ENCODE data around the gene PHKG2.

Gene PHKG2

DNA sequence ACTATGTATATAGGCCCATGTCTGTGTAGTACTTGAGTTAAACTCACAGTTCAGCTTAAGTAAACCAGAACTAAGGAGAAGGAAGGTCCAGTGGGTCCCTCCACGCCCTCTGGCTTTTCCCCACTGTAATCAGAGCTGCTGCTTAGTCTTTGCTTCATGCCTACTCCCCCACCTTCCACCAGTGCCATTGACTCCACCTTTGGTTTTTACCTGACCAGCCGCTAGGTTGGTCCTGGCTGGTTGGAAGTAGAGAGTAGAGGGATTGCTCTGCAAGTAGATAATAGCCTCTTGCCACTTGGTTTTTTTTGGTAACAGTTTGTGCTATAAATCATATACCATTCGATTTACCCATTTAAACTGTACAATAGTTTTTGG is 22.8 kb upstream of the PHKG2 start:
- Histone ChIP-seq H3K4me3 (ENCODE audit: low read length, poor library complexity, severe bottlenecking) (no peak overlapping the region), H3K4me1 (ENCODE audit: insufficient read depth, low read length, poor library complexity, severe bottlenecking) (no peaks in the 10 kb centered on the region), H3K4me2 (ENCODE audit: low read depth, low read length, poor library complexity, severe bottlenecking) (no peak overlapping the region), H3K79me2 (ENCODE audit: insufficient read depth, low read length) (no peaks in the 10 kb centered on the region), H3K9me3 (ENCODE audit: insufficient read depth, low read depth, low read length) (no peaks in the 10 kb centered on the region), H3K9ac (ENCODE audit: low read depth, low read length, poor library complexity, severe bottlenecking) (no peak overlapping the region), H4K20me1 (ENCODE audit: insufficient read depth, low read length, poor library complexity, severe bottlenecking) (peaks cover 9% of the 10 kb centered on the region), H3K36me3 (ENCODE audit: insufficient read depth, low read length) (peaks cover 83% of the 10 kb centered on the region), H3K27me3 (ENCODE audit: insufficient read depth, low read length, poor library complexity, severe bottlenecking) (no peaks in the 10 kb centered on the region), H2AFZ (ENCODE audit: low read length) (no peak overlapping the region), H3F3A (ENCODE audit: low read depth) (no peaks in the 10 kb centered on the region), H3K9me2 (replicated peaks; ENCODE audit: low read depth, low read length) (no peaks in the 10 kb centered on the region)
- TF ChIP-seq, protein P1, sequence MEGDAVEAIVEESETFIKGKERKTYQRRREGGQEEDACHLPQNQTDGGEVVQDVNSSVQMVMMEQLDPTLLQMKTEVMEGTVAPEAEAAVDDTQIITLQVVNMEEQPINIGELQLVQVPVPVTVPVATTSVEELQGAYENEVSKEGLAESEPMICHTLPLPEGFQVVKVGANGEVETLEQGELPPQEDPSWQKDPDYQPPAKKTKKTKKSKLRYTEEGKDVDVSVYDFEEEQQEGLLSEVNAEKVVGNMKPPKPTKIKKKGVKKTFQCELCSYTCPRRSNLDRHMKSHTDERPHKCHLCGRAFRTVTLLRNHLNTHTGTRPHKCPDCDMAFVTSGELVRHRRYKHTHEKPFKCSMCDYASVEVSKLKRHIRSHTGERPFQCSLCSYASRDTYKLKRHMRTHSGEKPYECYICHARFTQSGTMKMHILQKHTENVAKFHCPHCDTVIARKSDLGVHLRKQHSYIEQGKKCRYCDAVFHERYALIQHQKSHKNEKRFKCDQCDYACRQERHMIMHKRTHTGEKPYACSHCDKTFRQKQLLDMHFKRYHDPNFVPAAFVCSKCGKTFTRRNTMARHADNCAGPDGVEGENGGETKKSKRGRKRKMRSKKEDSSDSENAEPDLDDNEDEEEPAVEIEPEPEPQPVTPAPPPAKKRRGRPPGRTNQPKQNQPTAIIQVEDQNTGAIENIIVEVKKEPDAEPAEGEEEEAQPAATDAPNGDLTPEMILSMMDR (conservative IDR thresholded peaks at IDR 0.05; ENCODE audit: low read length): no peak
- no peak for TF ChIP-seq EZH2phosphoT487 (IDR thresholded peaks at IDR 0.05; ENCODE audit: borderline replicate concordance)

DNA sequence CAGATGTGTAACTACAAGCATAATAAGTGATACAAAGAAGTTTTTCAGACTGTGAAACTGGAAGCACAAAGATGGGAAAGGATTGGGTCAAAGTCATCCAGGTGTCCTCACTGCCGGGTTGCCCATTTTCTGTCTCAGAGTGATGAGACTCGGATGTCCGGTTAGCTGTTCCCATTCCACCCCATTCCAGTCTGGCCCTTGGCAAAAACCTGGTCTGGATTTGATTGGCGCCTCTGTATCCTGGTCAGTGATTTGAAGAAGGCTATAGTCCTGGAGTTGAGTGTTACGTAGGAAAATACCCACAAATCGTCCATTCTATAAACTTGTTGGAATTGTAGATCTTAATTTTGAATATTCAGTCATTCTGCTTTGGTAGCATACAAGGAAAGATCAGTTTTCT is 19.9 kb upstream of the PHKG2 start:
- TF ChIP-seq, protein P1 (conservative IDR thresholded peaks at IDR 0.05; ENCODE audit: low read length): no peak
- TF ChIP-seq EZH2phosphoT487 (IDR thresholded peaks at IDR 0.05; ENCODE audit: borderline replicate concordance): no peak
- Histone ChIP-seq H3K9ac (ENCODE audit: low read depth, low read length, poor library complexity, severe bottlenecking) (no peak overlapping the region), H3K36me3 (ENCODE audit: insufficient read depth, low read length) (peaks cover 71% of the 10 kb centered on the region; the same call in 1 of the 2 replicates), H3F3A (ENCODE audit: low read depth) (no peaks in the 10 kb centered on the region), H3K4me3 (ENCODE audit: low read length, poor library complexity, severe bottlenecking) (no peak overlapping the region), H4K20me1 (ENCODE audit: insufficient read depth, low read length, poor library complexity, severe bottlenecking) (no peaks in the 10 kb centered on the region), H3K27me3 (ENCODE audit: insufficient read depth, low read length, poor library complexity, severe bottlenecking) (no peaks in the 10 kb centered on the region), H3K9me3 (ENCODE audit: insufficient read depth, low read depth, low read length) (no peaks in the 10 kb centered on the region), H3K9me2 (replicated peaks; ENCODE audit: low read depth, low read length) (no peaks in the 10 kb centered on the region), H3K4me2 (ENCODE audit: low read depth, low read length, poor library complexity, severe bottlenecking) (no peak overlapping the region), H3K4me1 (ENCODE audit: insufficient read depth, low read length, poor library complexity, severe bottlenecking) (no peaks in the 10 kb centered on the region), H3K79me2 (ENCODE audit: insufficient read depth, low read length) (no peaks in the 10 kb centered on the region), H2AFZ (ENCODE audit: low read length) (no peak overlapping the region)

DNA sequence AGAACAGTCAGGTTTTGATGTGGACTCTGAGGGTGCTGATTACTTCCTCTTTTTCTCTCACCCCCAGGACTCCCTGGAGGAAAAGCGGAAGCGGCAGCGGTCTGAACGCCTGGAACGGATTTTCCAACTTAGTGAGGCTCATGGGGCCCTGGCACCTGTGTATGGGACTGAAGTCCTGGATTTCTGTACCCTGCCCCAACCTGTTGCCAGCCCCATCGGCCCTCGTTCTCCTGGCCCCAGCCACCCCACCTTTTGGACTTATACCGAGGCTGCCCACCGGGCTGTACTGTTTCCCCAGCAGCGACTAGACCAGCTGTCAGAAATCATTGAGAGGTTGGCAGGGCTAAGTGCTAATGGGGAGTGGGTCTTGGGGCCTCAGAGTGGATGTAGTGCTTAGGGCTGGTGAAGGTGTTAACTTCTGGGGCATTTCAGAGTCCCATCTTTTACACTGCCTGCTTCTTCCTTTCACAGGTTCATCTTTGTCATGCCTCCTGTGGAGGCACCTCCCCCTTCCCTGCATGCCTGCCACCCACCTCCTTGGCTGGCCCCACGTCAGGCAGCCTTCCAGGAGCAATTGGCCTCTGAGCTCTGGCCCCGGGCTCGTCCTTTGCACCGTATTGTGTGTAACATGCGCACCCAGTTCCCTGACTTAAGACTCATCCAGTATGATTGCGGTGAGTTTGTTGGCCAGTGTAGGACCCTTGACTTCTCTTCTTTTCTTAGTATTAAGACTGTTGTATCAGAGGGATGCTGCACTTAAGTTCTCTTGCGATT is 19.1 kb upstream of the PHKG2 start:
- no peak overlapping the region for H3K4me3 ChIP-seq (ENCODE audit: low read length, poor library complexity, severe bottlenecking)
- no peak for TF ChIP-seq EZH2phosphoT487 (IDR thresholded peaks at IDR 0.05; ENCODE audit: borderline replicate concordance)
- TF ChIP-seq, protein P1 (conservative IDR thresholded peaks at IDR 0.05; ENCODE audit: low read length): no peak
- no peak overlapping the region for H3K9ac ChIP-seq (ENCODE audit: low read depth, low read length, poor library complexity, severe bottlenecking)
- no peaks in the 10 kb centered on the region for H3K9me2 ChIP-seq (replicated peaks; ENCODE audit: low read depth, low read length)
- H4K20me1 ChIP-seq (ENCODE audit: insufficient read depth, low read length, poor library complexity, severe bottlenecking): no peaks in the 10 kb centered on the region
- no peaks in the 10 kb centered on the region for H3F3A ChIP-seq (ENCODE audit: low read depth)
- H3K4me2 ChIP-seq (ENCODE audit: low read depth, low read length, poor library complexity, severe bottlenecking): no peak overlapping the region
- H3K36me3 ChIP-seq (ENCODE audit: insufficient read depth, low read length): peaks cover 69% of the 10 kb centered on the region; the same call in 1 of the 2 replicates
- H3K79me2 ChIP-seq (ENCODE audit: insufficient read depth, low read length): no peaks in the 10 kb centered on the region
- H3K4me1 ChIP-seq (ENCODE audit: insufficient read depth, low read length, poor library complexity, severe bottlenecking): no peaks in the 10 kb centered on the region
- H3K27me3 ChIP-seq (ENCODE audit: insufficient read depth, low read length, poor library complexity, severe bottlenecking): no peaks in the 10 kb centered on the region
- no peaks in the 10 kb centered on the region for H3K9me3 ChIP-seq (ENCODE audit: insufficient read depth, low read depth, low read length)
- no peak overlapping the region for H2AFZ ChIP-seq (ENCODE audit: low read length)
